HepG2 (cell line): ENCODE results near the gene CAPZA1. TPM values are rescaled to one million over a fixed set of nuclear protein-coding genes. Genes with fewer than 3 reads are reported as not detected.

Experiments used
- ATF4 ChIP-seq, 2 experiments: fragments of 450-650 bp in 1 of 2; sonication (generic) in 1 of 2; formaldehyde crosslinking; IDR thresholded peaks; 2 replicates each; pipeline versions ENCODE4 v1.5.0 to v1.8.0; 2020 to 2022; ENCODE audit warnings: mild to moderate bottlenecking in 1 of 2, missing genetic modification reagents in 1 of 2
- CBX5 ChIP-seq: sonication (generic); formaldehyde crosslinking; IDR thresholded peaks from 2 replicates; pipeline ENCODE4 v1.4.0; 2020; ENCODE audit warnings: missing genetic modification reagents, borderline replicate concordance
- HNRNPK ChIP-seq: fragments of 200-400 bp; formaldehyde crosslinking; IDR thresholded peaks from 2 replicates; pipeline ENCODE4 v1.6.1; 2018; ENCODE audit warnings: low read length, low read depth, moderate library complexity, mild to moderate bottlenecking; ENCODE audit not compliant: poor library complexity, severe bottlenecking
- RBM22 ChIP-seq: fragments of 200-400 bp; formaldehyde crosslinking; optimal IDR thresholded peaks from 2 replicates; pipeline ENCODE3; 2017; ENCODE audit warnings: mild to moderate bottlenecking, low read length, moderate library complexity
- SOX6 ChIP-seq, 2 experiments: fragments of 450-650 bp in 1 of 2; sonication (generic) in 1 of 2; formaldehyde crosslinking in 1 of 2; IDR thresholded peaks; 2 replicates each; pipeline versions ENCODE4 v1.4.0 to v1.6.1; 2017 to 2020; ENCODE audit warnings: antibody characterized with exemption in 1 of 2, mild to moderate bottlenecking in 1 of 2, missing genetic modification reagents in 1 of 2
- SP2 ChIP-seq: sonication (generic); formaldehyde crosslinking; IDR thresholded peaks from 2 replicates; pipeline ENCODE4 v1.5.1; 2020; ENCODE audit warnings: mild to moderate bottlenecking, missing genetic modification reagents
- TGIF2 ChIP-seq: IDR thresholded peaks from 2 replicates; pipeline ENCODE4 v1.6.1; 2016; ENCODE audit warnings: control low read depth, missing compliant biosample characterization
- UBTF ChIP-seq: sonication (generic); formaldehyde crosslinking; IDR thresholded peaks from 2 replicates; pipeline ENCODE4 v1.4.0; 2020; ENCODE audit warnings: mild to moderate bottlenecking, missing genetic modification reagents
- XRCC5 ChIP-seq: fragments of 200-400 bp; formaldehyde crosslinking; optimal IDR thresholded peaks from 2 replicates; pipeline ENCODE3; 2017; ENCODE audit warnings: mild to moderate bottlenecking, low read length
- ZBTB46 ChIP-seq: sonication (generic); formaldehyde crosslinking; IDR thresholded peaks from 2 replicates; pipeline ENCODE4 v1.4.0; 2020; ENCODE audit warnings: mild to moderate bottlenecking, missing genetic modification reagents, borderline replicate concordance
- ZNF230 ChIP-seq: sonication (generic); formaldehyde crosslinking; IDR thresholded peaks from 2 replicates; pipeline ENCODE4 v1.4.0; 2020; ENCODE audit warnings: mild to moderate bottlenecking, missing genetic modification reagents
- ZNF251 ChIP-seq: sonication (generic); formaldehyde crosslinking; IDR thresholded peaks from 2 replicates; pipeline ENCODE4 v1.9.0; 2021; ENCODE audit warnings: mild to moderate bottlenecking, missing genetic modification reagents
- ZNF280B ChIP-seq: sonication (generic); formaldehyde crosslinking; IDR thresholded peaks from 2 replicates; pipeline ENCODE4 v1.5.0; 2020; ENCODE audit warnings: missing genetic modification reagents, mild to moderate bottlenecking, borderline replicate concordance
- ZNF484 ChIP-seq: sonication (generic); formaldehyde crosslinking; IDR thresholded peaks from 2 replicates; pipeline ENCODE4 v1.5.1; 2020; ENCODE audit warnings: mild to moderate bottlenecking, low read depth, missing genetic modification reagents, borderline replicate concordance
- ZNF530 ChIP-seq: sonication (generic); formaldehyde crosslinking; IDR thresholded peaks from 2 replicates; pipeline ENCODE4 v1.5.0; 2020; ENCODE audit warnings: low read depth, mild to moderate bottlenecking, missing genetic modification reagents
- ZNF598 ChIP-seq: sonication (generic); formaldehyde crosslinking; IDR thresholded peaks from 2 replicates; pipeline ENCODE4 v1.5.1; 2020; ENCODE audit warnings: mild to moderate bottlenecking, missing genetic modification reagents, borderline replicate concordance
- ZSCAN22 ChIP-seq: sonication (generic); formaldehyde crosslinking; IDR thresholded peaks from 2 replicates; pipeline ENCODE4 v1.4.0; 2020; ENCODE audit warnings: mild to moderate bottlenecking, missing genetic modification reagents
- polyA plus RNA-seq, 8 experiments: library from polyadenylated mRNA; depleted of rRNA in 3 of 8; stranded (reverse) in 7 of 8; unstranded in 1 of 8; fragments of >200 nt; fragmentation: Illumina TruSeq in 4 of 8; extraction: Trizol in 4 of 8; gene quantifications; 2 replicates each; pipeline versions ENCODE4 v1.2.1 to v1.2.3, GENCODE V29; 2011 to 2016; ENCODE audit warnings: low read depth in 4 of 8, missing spikeins in 1 of 8, mixed read lengths in 1 of 8; ENCODE audit not compliant: insufficient read depth in 1 of 8
- total RNA-seq, 5 experiments: library from RNA; depleted of rRNA; stranded (reverse); fragments of >200 nt; fragmentation: Illumina TruSeq; extraction: Trizol; gene quantifications; 2 replicates each; pipeline ENCODE4 v1.2.3, GENCODE V29; 2016; ENCODE audit warnings: low read depth in 1 of 5

Gene CAPZA1
- total and polyA plus RNA-seq, 2 of the 13 experiments (the other 11 are each of a cell fraction or from before 2014, with no cell fraction given): 67.0 to 117 TPM

- TF ChIP-seq ZNF280B (CRISPR knock-in tag) (0 out of 2 replicates have a peak, but pooled peaks have one; percentile 42), CBX5 (0 out of 2 replicates have a peak, but pooled peaks have one; percentile 19), UBTF (CRISPR knock-in tag) (peak; percentile 35; the same call in 1 of the 2 replicates), SP2 (CRISPR knock-in tag) (peak; percentile 30; the same call in 1 of the 2 replicates), ZSCAN22 (CRISPR knock-in tag) (0 out of 2 replicates have a peak, but pooled peaks have one; percentile 36), HNRNPK (no peak), ZNF251 (no peak), XRCC5 (peak; percentile 13), ZNF530 (CRISPR knock-in tag) (no peak), ATF4 (CRISPR knock-in tag; IDR thresholded peaks at IDR 0.05) (0 out of 4 replicates have a peak, but pooled peaks of 1 of the 2 experiments have one; percentile 31), RBM22 (no peak), ZBTB46 (CRISPR knock-in tag) (no peak), SOX6 (IDR thresholded peaks at IDR 0.05) (no peak), SOX6 (CRISPR knock-in tag; IDR thresholded peaks at IDR 0.05) (0 out of 2 replicates have a peak, but pooled peaks have one; percentile 26), ZNF230 (0 out of 2 replicates have a peak, but pooled peaks have one; percentile 34), ZNF484 (CRISPR knock-in tag) (no peak), ZNF598 (CRISPR knock-in tag) (no peak), TGIF2 (CRISPR knock-in tag) (peak; percentile 71)
Observed at GRCh38 chr1:112704934-112705627, 85.4 kb downstream of the CAPZA1 start (continued).
